A673 (cell line): ENCODE measurements around the gene VOPP1.

Source experiments
- CTCF ChIP-seq: fragments of 300-800, 200-600 bp; sonication (generic); conservative IDR thresholded peaks from 2 replicates; pipeline ENCODE4 v1.5.1; 2017; ENCODE audit warnings: low read depth, mild to moderate bottlenecking, antibody characterized with exemption, low read length, moderate library complexity, mixed read lengths
- EZH2 ChIP-seq: fragments of 200-600 bp; sonication (generic); IDR thresholded peaks from 2 replicates; pipeline ENCODE4 v1.6.1; 2017; ENCODE audit warnings: borderline replicate concordance, low read depth, mild to moderate bottlenecking, mixed read lengths, antibody characterized with exemption, low read length; ENCODE audit not compliant: poor library complexity, severe bottlenecking

DNA sequence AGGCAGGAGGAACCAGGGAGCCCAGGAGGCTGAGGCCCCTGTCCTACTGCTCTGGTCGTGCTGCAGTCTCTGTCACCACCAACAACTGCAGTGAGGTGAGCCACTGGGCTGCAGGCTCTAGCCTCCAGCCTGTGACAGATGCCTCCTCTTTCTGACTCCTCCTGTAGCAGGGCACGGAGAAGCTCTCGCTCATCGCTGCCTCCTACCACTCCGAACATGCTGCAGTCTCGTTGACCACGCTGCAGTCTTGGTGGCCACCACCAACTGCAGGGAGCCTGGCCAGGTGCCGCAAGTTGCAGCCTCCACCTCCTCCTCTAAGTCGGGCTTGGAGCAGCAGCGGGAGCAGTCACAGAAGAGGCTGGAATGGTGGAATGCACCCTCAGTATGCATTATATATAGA lies 22.1 kb upstream of the VOPP1 start:
- no peak for TF ChIP-seq CTCF
- TF ChIP-seq EZH2, result no peak
